GM12891 (cell line): Measurements from ENCODE around the gene GALR3.

Experiments
- POLR2A ChIP-seq: IDR thresholded peaks from 2 replicates; pipeline ENCODE4 v1.6.1; 2011; ENCODE audit warnings: low read depth, low read length, control low read depth
- POLR2AphosphoS5 ChIP-seq: IDR thresholded peaks from 2 replicates; pipeline ENCODE4 v1.6.1; 2011; ENCODE audit warnings: low read depth, low read length, control low read depth
- TAF1 ChIP-seq: IDR thresholded peaks from 2 replicates; pipeline ENCODE4 v1.6.1; 2011; ENCODE audit warnings: low read depth, low read length, control low read depth

DNA sequence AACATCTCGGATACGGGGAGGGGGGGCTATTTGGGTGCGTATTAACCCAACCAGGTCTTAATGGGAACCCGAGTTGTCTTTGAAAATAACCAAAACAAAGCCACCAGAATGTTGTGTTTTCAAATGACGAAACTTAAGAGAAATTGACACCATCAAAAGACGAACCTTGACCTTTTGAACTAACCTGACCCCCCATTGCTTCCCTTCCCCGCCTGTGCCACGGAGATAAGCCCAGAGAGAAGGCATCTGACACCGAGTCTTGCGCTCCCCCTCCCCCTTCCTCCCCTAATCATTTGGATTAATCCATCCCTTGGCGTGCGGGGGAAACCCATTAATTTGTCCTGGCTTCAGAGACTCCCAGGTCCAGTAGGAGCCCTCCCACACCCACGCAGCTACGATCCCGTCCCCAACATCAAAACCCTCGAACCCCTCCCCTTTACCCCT lies 20.0 kb upstream of the GALR3 start:
- no peak for TF ChIP-seq POLR2A
- TF ChIP-seq TAF1, result no peak
- no peak for TF ChIP-seq POLR2AphosphoS5
